K562 (cell line): ENCODE data around the gene MDH1B. TPM values are rescaled to one million over a fixed set of nuclear protein-coding genes. Genes with fewer than 3 reads are reported as not detected.

Experiments
- ATAC-seq: fragments of 200-7000 bp; cut with Tn5 transposase; 3 replicates; pipeline ENCODE4 v1.9.1; 2020; ENCODE audit warnings: moderate library complexity
- BruUV-seq: library from RNA; stranded (reverse); fragments of 400-500 nt; replicated peaks from 2 replicates; lab custom pipeline; 2021; lab: Mats Ljungman, UMichigan
- CTCF ChIA-PET: fragments of 300-600 bp; formaldehyde crosslinking; extraction: SDS; loops from one replicate; lab custom pipeline; 2021; ENCODE audit warnings: low intra/inter-chr PET ratio; lab: Yijun Ruan, JAX
- POLR2A ChIA-PET: fragments of 300-600, 350-650 bp; sonication (Branson Sonifier 250); formaldehyde crosslinking; extraction: SDS; loops from one replicate; lab custom pipeline; 2021; ENCODE audit warnings: antibody characterized with exemption, inconsistent platforms; lab: Yijun Ruan, JAX
- DNase-seq, 4 experiments: peaks; one replicate each; pipeline versions ENCODE4 v3.0.0 to v3.0.0-alpha.2; 2011 to 2018; ENCODE audit warnings: low spot score in 3 of 4, mixed read lengths in 3 of 4; ENCODE audit errors: extremely low read depth in 1 of 4
- FAIRE-seq: peaks from 2 replicates; lab custom pipeline; 2011; peaks lifted over from hg19 to GRCh38; lab: Jason Lieb, UNC
- H2AFZ ChIP-seq: 2 replicates; pipeline ENCODE4 v1.6.0; 2011; ENCODE audit warnings: low read depth, low read length, control low read depth, inconsistent platforms
- H3K27ac ChIP-seq: fragments of 200-600 bp; 3 replicates; pipeline ENCODE4 v1.8.0; 2011; ENCODE audit warnings: low read depth, mild to moderate bottlenecking, control low read depth, inconsistent platforms, low read length, moderate library complexity, mixed read lengths; ENCODE audit errors: extremely low read depth
- H3K27me3 ChIP-seq, 2 experiments: fragments of 300-600 bp in 1 of 2; 2 replicates in 1 of 2; 3 replicates in 1 of 2; pipeline versions ENCODE4 v1.6.0 to v1.8.0; 2011; ENCODE audit warnings: inconsistent platforms in 2 of 2, low read length in 2 of 2, mild to moderate bottlenecking in 1 of 2, mixed read lengths in 1 of 2, moderate library complexity in 1 of 2; ENCODE audit not compliant: control insufficient read depth in 2 of 2, insufficient read depth in 2 of 2
- H3K36me3 ChIP-seq: fragments of 300-600 bp; 3 replicates; pipeline ENCODE4 v1.8.0; 2011; ENCODE audit warnings: mild to moderate bottlenecking, low read length, inconsistent platforms; ENCODE audit not compliant: control insufficient read depth, insufficient read depth
- H3K4me1 ChIP-seq, 2 experiments: fragments of 200-600 bp in 1 of 2; replicated peaks in 1 of 2; 2 replicates in 1 of 2; 3 replicates in 1 of 2; pipeline versions ENCODE4 v1.5.1 to v1.8.0; 2011; ENCODE audit warnings: inconsistent platforms in 2 of 2, low read length in 2 of 2, mild to moderate bottlenecking in 1 of 2, mixed read lengths in 1 of 2, moderate library complexity in 1 of 2; ENCODE audit not compliant: control insufficient read depth in 2 of 2, insufficient read depth in 2 of 2
- H3K4me2 ChIP-seq: 2 replicates; pipeline ENCODE4 v1.6.1; 2011; ENCODE audit warnings: low read length, control low read depth, inconsistent platforms, mixed read lengths; ENCODE audit not compliant: insufficient read depth
- H3K4me3 ChIP-seq: fragments of 200-600 bp; sonication (generic), shearing (Covaris generic); 2 replicates; pipeline ENCODE4 v1.5.1; 2016; ENCODE audit warnings: control low read depth, inconsistent platforms
- H3K79me2 ChIP-seq: fragments of 200-600 bp; 3 replicates; pipeline ENCODE4 v1.8.0; 2011; ENCODE audit warnings: low read length, inconsistent platforms; ENCODE audit not compliant: control insufficient read depth, insufficient read depth
- H3K9ac ChIP-seq, 2 experiments: 2 replicates each; pipeline versions ENCODE4 v1.6.0 to v1.6.1; 2011; ENCODE audit warnings: low read depth in 2 of 2, low read length in 2 of 2, control low read depth in 1 of 2, inconsistent platforms in 1 of 2, mild to moderate bottlenecking in 1 of 2, mixed read lengths in 1 of 2; ENCODE audit not compliant: insufficient read depth in 1 of 2
- H3K9me1 ChIP-seq: one replicate; pipeline ENCODE4 v1.6.0; 2011; ENCODE audit warnings: inconsistent platforms, mild to moderate bottlenecking, low read length, moderate library complexity; ENCODE audit not compliant: control insufficient read depth, insufficient read depth
- H3K9me3 ChIP-seq: replicated peaks from 2 replicates; pipeline ENCODE4 v1.5.1; 2011; ENCODE audit warnings: low read depth, low read length, inconsistent platforms; ENCODE audit not compliant: control insufficient read depth, insufficient read depth
- H4K20me1 ChIP-seq: replicated peaks from 2 replicates; pipeline ENCODE4 v1.6.1; 2011; ENCODE audit warnings: low read length, inconsistent platforms, mixed read lengths; ENCODE audit not compliant: control insufficient read depth, insufficient read depth
- ATF1 ChIP-seq, 2 experiments: fragments of 450-650 bp in 1 of 2; IDR thresholded peaks; 2 replicates each; pipeline ENCODE4 v1.6.1; 2016; ENCODE audit warnings: missing compliant biosample characterization in 1 of 2, missing genetic modification characterization in 1 of 2
- CBFA2T2 ChIP-seq: fragments of 450-650 bp; conservative IDR thresholded peaks from 2 replicates; pipeline ENCODE4 v1.6.1; 2017; ENCODE audit warnings: mild to moderate bottlenecking
- CREM ChIP-seq: IDR thresholded peaks from 2 replicates; pipeline ENCODE4 v1.6.1; 2014; ENCODE audit warnings: antibody characterized with exemption, low read depth
- KAT7 ChIP-seq: sonication (generic); formaldehyde crosslinking; IDR thresholded peaks from 2 replicates; pipeline ENCODE4 v1.8.0; 2022; ENCODE audit warnings: missing genetic modification reagents, mild to moderate bottlenecking, borderline replicate concordance
- KDM2B ChIP-seq: fragments of 250-450 bp; sonication (Bioruptor Pico); IDR thresholded peaks from 2 replicates; pipeline ENCODE4 v1.8.0; 2021; ENCODE audit warnings: mild to moderate bottlenecking, moderate library complexity
- MAFF ChIP-seq: IDR thresholded peaks from 2 replicates; pipeline ENCODE4 v1.6.1; 2012; ENCODE audit warnings: low read length, improper control_type of control experiment
- NFRKB ChIP-seq: fragments of 450-650 bp; IDR thresholded peaks from 2 replicates; pipeline ENCODE4 v1.6.1; 2016; ENCODE audit warnings: low read depth
- TAF15 ChIP-seq: fragments of 200-400 bp; formaldehyde crosslinking; IDR thresholded peaks from 2 replicates; pipeline ENCODE4 v1.6.1; 2017; ENCODE audit warnings: mild to moderate bottlenecking, low read depth, low read length, moderate library complexity
- ZNF644 ChIP-seq: fragments of 200-800 bp; sonication (Bioruptor generic); IDR thresholded peaks from 2 replicates; pipeline ENCODE4 v1.6.1; 2016; ENCODE audit warnings: low read depth, missing genetic modification characterization, missing compliant biosample characterization
- WGBS: fragments of 100-300 bp; shearing (Covaris generic); methylation state at CpG from one replicate; pipeline ENCODE4 v1.1.6; 2016; ENCODE audit warnings: low coverage, mixed read lengths; ENCODE audit not compliant: insufficient coverage; ENCODE audit errors: missing lambda C conversion rate; 5-methylcytosine and 5-hydroxymethylcytosine counted together
- in situ Hi-C: fragments of 300-500 bp; cut with MboI; formaldehyde crosslinking; loops from 4 replicates; pipeline ENCODE4 v1.15.0; 2018; ENCODE audit warnings: inconsistent platforms, mixed read lengths
- intact Hi-C: fragments of 100-400 bp; cut with micrococcal nuclease; formaldehyde crosslinking; loops from 2 replicates; pipeline ENCODE4 v1.14.2; 2022
- polyA plus RNA-seq, 8 experiments: library from polyadenylated mRNA; depleted of rRNA in 4 of 8; stranded (reverse) in 5 of 8; unstranded in 3 of 8; fragments of >200 nt; fragmentation: Nextera tagmentation in 2 of 8; fragmentation: Illumina TruSeq in 1 of 8; extraction: Ambion mirVana in 2 of 8; extraction: Trizol in 1 of 8; gene quantifications; 2 replicates each; pipeline versions ENCODE4 v1.2.1 to v1.2.3, GENCODE V29; 2011 to 2014; ENCODE audit warnings: inconsistent platforms in 1 of 8, missing spikeins in 1 of 8
- total RNA-seq, 7 experiments: library from RNA; depleted of rRNA in 6 of 7; stranded (reverse); fragments of >200 nt in 6 of 7; fragmentation: Illumina TruSeq in 2 of 7; extraction: Trizol in 2 of 7; gene quantifications; 2 replicates each; pipeline versions ENCODE4 v1.2.1 to v1.2.3, GENCODE V29; 2011 to 2021; ENCODE audit warnings: low replicate concordance in 1 of 7

Gene MDH1B
- total and polyA plus RNA-seq, 9 of the 15 experiments (the other 6 are each of a cell fraction or from before 2014, with no cell fraction given), result 0.06 to 0.16 (median 0.14) TPM; not detected in 5

DNA sequence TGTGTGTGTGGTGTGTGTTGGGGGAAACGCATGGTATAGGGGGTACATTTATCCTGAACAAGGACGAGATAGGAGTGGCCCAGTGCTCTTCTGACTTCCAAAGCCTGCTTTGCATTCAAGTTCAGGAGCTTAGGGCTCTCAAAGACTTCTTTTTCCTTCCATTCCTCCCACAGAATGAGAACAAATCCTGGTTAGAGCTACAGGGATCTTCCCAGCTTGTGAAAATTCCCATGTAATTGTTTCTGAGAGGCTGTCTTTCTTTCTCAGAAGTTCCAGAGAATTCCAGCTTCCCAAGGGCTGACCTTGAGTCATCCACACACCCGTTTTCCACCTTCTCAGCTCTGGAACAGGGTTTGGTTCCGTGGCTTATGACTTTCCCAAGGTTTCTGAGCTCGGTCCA is 39.2 kb upstream of the MDH1B start:
- no peak for ATAC-seq
- H3K4me3 ChIP-seq, result no peak overlapping the region
- intact Hi-C loops, result loop anchor here (5.0 to 10.0 kb wide), 2 partner anchors 183 to 930 kb away; no protein-coding TSS in a partner anchor
- H3K4me2 ChIP-seq, result no peak overlapping the region
- H3K27ac ChIP-seq, result no peak overlapping the region
- H2AFZ ChIP-seq, result no peak overlapping the region
- H3K9me1 ChIP-seq, result no peaks in the 10 kb centered on the region
- ChIA-PET POLR2A (interaction anchor here (0.7 kb wide), 1 partner anchor 15 kb away, joined by 3 read pairs; no protein-coding TSS in a partner anchor), CTCF (no interaction called here)
- DNase-seq, result no peak
- H3K79me2 ChIP-seq, result no peaks in the 10 kb centered on the region
- H4K20me1 ChIP-seq, result no peaks in the 10 kb centered on the region
- H3K9ac ChIP-seq, result no peak overlapping the region
- FAIRE-seq, result no peak
- H3K27me3 ChIP-seq, result no peaks in the 10 kb centered on the region
- no peak for TF ChIP-seq MAFF
- no peak for TF ChIP-seq ATF1 (CRISPR knock-in tag; IDR thresholded peaks at IDR 0.05)
- no peak for TF ChIP-seq ATF1 (tag; IDR thresholded peaks at IDR 0.05)
- TF ChIP-seq ZNF644, result no peak
- no peak for TF ChIP-seq TAF15
- no peak for TF ChIP-seq CREM
- no peak for TF ChIP-seq KDM2B (CRISPR knock-in tag)
- no peak for TF ChIP-seq CBFA2T2
- TF ChIP-seq NFRKB, result no peak
- no peak for TF ChIP-seq KAT7 (CRISPR knock-in tag)
- H3K4me1 ChIP-seq, result no peaks in the 10 kb centered on the region
- no peaks in the 10 kb centered on the region for H3K36me3 ChIP-seq
- BruUV-seq, result no TSS peak
- in situ Hi-C loops, result no loop called here
- 18% methylated on average over 3 of the region's 5 CpGs for WGBS
- H3K9me3 ChIP-seq, result no peaks in the 10 kb centered on the region
